ENCODE measurements around the gene FNIP2. TPM values are rescaled to one million over a fixed set of nuclear protein-coding genes. Genes with fewer than 3 reads are reported as not detected.

Gene FNIP2
- total RNA-seq, 1 experiment from 2014 or later, result 16.1 TPM

GRCh38 chr4:158945529-158946108 is 176.8 kb downstream of the FNIP2 start:
- Histone ChIP-seq H3K36me3 (ENCODE audit: insufficient read depth, low read length, poor library complexity, severe bottlenecking) (no peaks in the 10 kb centered on the region), H3K27me3 (replicated peaks; ENCODE audit: insufficient read depth, low read depth, low read length, poor library complexity) (no peaks in the 10 kb centered on the region), H3K4me1 (ENCODE audit: insufficient read depth, low read length, poor library complexity, severe bottlenecking) (no peaks in the 10 kb centered on the region), H3K9me3 (ENCODE audit: low read depth, low read length, poor library complexity, severe bottlenecking) (no peaks in the 10 kb centered on the region), H3K27ac (ENCODE audit: low read depth, low read length, poor library complexity, severe bottlenecking) (no peak overlapping the region), H3K4me3 (ENCODE audit: low read depth, low read length, poor library complexity, severe bottlenecking) (no peak overlapping the region)
- TF ChIP-seq CTCF (conservative IDR thresholded peaks at IDR 0.05; ENCODE audit: low read depth, low read length), result no peak
- TF ChIP-seq EZH2 (IDR thresholded peaks at IDR 0.05; ENCODE audit: borderline replicate concordance, low read depth, low read length, poor library complexity, severe bottlenecking), result no peak
- intact Hi-C loops (cut with micrococcal nuclease; ENCODE audit: unreplicated experiment), result no loop called here
- CTCF ChIA-PET, result no interaction called here
- BruUV-seq (replicated peaks), result no TSS peak
- no peak for DNase-seq (ENCODE audit: low spot score)
- POLR2A ChIA-PET (ENCODE audit: low non-redundant PET), result no interaction called here

GRCh38 chr4:158946825-158947224 is 178.0 kb downstream of the FNIP2 start:
- POLR2A ChIA-PET (ENCODE audit: low non-redundant PET), result no interaction called here

GRCh38 chr4:158948071-158948470 is 179.2 kb downstream of the FNIP2 start:
- TF ChIP-seq CTCF (conservative IDR thresholded peaks at IDR 0.05; ENCODE audit: low read depth, low read length), result no peak
- TF ChIP-seq EZH2 (IDR thresholded peaks at IDR 0.05; ENCODE audit: borderline replicate concordance, low read depth, low read length, poor library complexity, severe bottlenecking), result no peak
- no peaks in the 10 kb centered on the region for H3K27me3 ChIP-seq (replicated peaks; ENCODE audit: insufficient read depth, low read depth, low read length, poor library complexity)
- H3K27ac ChIP-seq (ENCODE audit: low read depth, low read length, poor library complexity, severe bottlenecking), result no peak overlapping the region
- H3K4me1 ChIP-seq (ENCODE audit: insufficient read depth, low read length, poor library complexity, severe bottlenecking), result no peaks in the 10 kb centered on the region
- H3K9me3 ChIP-seq (ENCODE audit: low read depth, low read length, poor library complexity, severe bottlenecking), result peaks cover 19% of the 10 kb centered on the region
- H3K4me3 ChIP-seq (ENCODE audit: low read depth, low read length, poor library complexity, severe bottlenecking), result no peak overlapping the region
- ChIA-PET POLR2A (ENCODE audit: low non-redundant PET) (no interaction called here), CTCF (no interaction called here)
- no peak for DNase-seq (ENCODE audit: low spot score)
- no TSS peak for BruUV-seq (replicated peaks)
- intact Hi-C loops (cut with micrococcal nuclease; ENCODE audit: unreplicated experiment), result no loop called here
- no peaks in the 10 kb centered on the region for H3K36me3 ChIP-seq (ENCODE audit: insufficient read depth, low read length, poor library complexity, severe bottlenecking)

More at GRCh38 chr4:158946825-158947224, 178.0 kb downstream of the FNIP2 start:
- Histone ChIP-seq H3K4me3 (ENCODE audit: low read depth, low read length, poor library complexity, severe bottlenecking) (no peak overlapping the region), H3K36me3 (ENCODE audit: insufficient read depth, low read length, poor library complexity, severe bottlenecking) (no peaks in the 10 kb centered on the region), H3K9me3 (ENCODE audit: low read depth, low read length, poor library complexity, severe bottlenecking) (peaks cover 8% of the 10 kb centered on the region), H3K27ac (ENCODE audit: low read depth, low read length, poor library complexity, severe bottlenecking) (no peak overlapping the region), H3K27me3 (replicated peaks; ENCODE audit: insufficient read depth, low read depth, low read length, poor library complexity) (no peaks in the 10 kb centered on the region), H3K4me1 (ENCODE audit: insufficient read depth, low read length, poor library complexity, severe bottlenecking) (no peaks in the 10 kb centered on the region)
- intact Hi-C loops (cut with micrococcal nuclease; ENCODE audit: unreplicated experiment), result no loop called here
- no TSS peak for BruUV-seq (replicated peaks)
- TF ChIP-seq EZH2 (IDR thresholded peaks at IDR 0.05; ENCODE audit: borderline replicate concordance, low read depth, low read length, poor library complexity, severe bottlenecking), result no peak
- no peak for TF ChIP-seq CTCF (conservative IDR thresholded peaks at IDR 0.05; ENCODE audit: low read depth, low read length)
- DNase-seq (ENCODE audit: low spot score), result no peak
- CTCF ChIA-PET, result no interaction called here

Data from A673 (cell line).